Ovary (tissue), 3 donors: ENCODE data around the gene PEX10.

Source experiments
- POLR2A ChIP-seq: fragments of 450-650 bp; IDR thresholded peaks from one replicate; pipeline ENCODE4 v1.6.1; 2017; ENCODE audit warnings: antibody characterized with exemption, mild to moderate bottlenecking, moderate library complexity
- TF ChIP-seq, protein P1 (sequence below), 3 donors: fragments of 450-650 bp in 2 of 3; fragments of 200-600 bp in 1 of 3; IDR thresholded peaks; one replicate each; pipeline versions ENCODE4 v1.5.1 to v1.8.0; 2016 to 2022; ENCODE audit warnings: antibody characterized with exemption in 3 of 3, mild to moderate bottlenecking in 1 of 3
- donor health status: DM: no; HTN: no; CAD: no.

DNA sequence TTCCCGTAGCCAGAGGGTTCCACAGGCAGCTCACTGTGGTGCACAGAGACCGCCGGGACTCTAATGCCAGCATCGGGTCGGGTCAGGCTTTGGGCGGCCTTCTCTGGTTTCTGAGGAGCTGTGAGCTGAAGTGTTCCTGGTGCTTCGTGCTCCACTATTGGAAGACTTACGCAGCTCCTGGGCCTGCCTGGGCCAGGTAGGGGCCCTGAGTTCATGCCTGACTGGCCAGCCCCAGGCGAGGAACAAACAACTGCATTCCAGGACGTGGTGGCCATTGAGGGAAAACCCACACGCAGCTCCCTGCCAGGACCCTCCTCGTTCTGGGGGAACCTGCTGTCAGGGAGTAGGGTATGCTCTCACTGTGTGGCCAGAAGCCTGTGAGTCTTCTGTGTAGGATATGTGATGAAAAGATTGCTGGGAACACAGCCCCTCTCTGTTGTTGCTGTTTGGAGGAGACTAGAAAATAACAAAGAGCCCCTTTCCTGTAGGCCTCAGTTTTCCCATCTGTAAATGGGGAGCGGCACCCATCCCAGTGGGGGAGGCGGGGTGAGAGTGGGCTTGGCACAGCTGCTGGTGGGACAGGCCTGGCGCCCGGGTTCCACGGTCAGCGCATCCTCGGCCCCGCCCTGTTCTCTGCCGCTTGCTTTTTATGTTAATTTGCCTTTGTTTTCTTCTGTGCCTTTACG is 12.3 kb downstream of the PEX10 start:
- TF ChIP-seq, protein P1, sequence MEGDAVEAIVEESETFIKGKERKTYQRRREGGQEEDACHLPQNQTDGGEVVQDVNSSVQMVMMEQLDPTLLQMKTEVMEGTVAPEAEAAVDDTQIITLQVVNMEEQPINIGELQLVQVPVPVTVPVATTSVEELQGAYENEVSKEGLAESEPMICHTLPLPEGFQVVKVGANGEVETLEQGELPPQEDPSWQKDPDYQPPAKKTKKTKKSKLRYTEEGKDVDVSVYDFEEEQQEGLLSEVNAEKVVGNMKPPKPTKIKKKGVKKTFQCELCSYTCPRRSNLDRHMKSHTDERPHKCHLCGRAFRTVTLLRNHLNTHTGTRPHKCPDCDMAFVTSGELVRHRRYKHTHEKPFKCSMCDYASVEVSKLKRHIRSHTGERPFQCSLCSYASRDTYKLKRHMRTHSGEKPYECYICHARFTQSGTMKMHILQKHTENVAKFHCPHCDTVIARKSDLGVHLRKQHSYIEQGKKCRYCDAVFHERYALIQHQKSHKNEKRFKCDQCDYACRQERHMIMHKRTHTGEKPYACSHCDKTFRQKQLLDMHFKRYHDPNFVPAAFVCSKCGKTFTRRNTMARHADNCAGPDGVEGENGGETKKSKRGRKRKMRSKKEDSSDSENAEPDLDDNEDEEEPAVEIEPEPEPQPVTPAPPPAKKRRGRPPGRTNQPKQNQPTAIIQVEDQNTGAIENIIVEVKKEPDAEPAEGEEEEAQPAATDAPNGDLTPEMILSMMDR (IDR thresholded peaks at IDR 0.05): no peak
- TF ChIP-seq POLR2A: no peak
